Measurements from ENCODE around the gene WDR18.

DNA sequence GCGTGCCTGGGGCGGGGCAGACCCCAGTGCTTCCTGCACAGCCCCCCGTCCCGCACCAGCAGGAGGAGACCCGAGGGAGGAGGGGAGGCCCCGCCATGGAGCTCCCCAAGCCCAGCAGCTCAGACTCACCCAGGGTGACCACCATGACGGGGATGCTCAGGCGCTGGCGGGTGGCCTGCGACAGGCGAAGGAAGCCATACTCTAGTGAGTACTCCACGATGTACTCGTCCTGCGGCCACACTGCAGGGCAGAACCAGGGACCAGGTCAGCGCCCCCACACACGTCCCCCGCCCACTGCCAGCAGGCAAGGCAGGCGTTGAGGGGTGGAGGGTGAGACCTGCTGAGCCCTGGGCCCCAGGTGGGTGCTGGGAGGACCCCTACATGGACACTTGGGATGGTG, 28.2 kb downstream of the WDR18 start:
- TF ChIP-seq CTCF (optimal IDR thresholded peaks at IDR 0.05 in 1 of 3, IDR thresholded peaks at IDR 0.05 in 1 of 3, conservative IDR thresholded peaks at IDR 0.05 in 1 of 3; ENCODE audit: extremely low read depth in 1 of 3, insufficient read depth in 2 of 3, low read length in 3 of 3) = no peak
- TF ChIP-seq EZH2 (IDR thresholded peaks at IDR 0.05; ENCODE audit: low read length) = no peak

Data from keratinocyte (primary cell).